Measurements from ENCODE around the gene TTLL6. TPM values are rescaled to one million over a fixed set of nuclear protein-coding genes. Genes with fewer than 3 reads are reported as not detected.
A peak's percentile ranks its signal among the peaks of the same experiment; 100 is the strongest.

The TTLL6 gene
- total and polyA plus RNA-seq, 2 of the 8 experiments (the other 6 are each of a cell fraction or from before 2014, with no cell fraction given) = 2.6 to 4.3 TPM

GRCh38 chr17:48756830-48757251 is 60.2 kb downstream of the TTLL6 start:
- Histone ChIP-seq H3K23me2 (ENCODE audit: low read depth, low read length) (peaks cover 2% of the 10 kb centered on the region; the same call in 1 of the 2 replicates), H3K27me3 (replicated peaks in 1 of 4; ENCODE audit: control insufficient read depth in 3 of 4, extremely low read depth in 1 of 4, insufficient read depth in 3 of 4, low read length in 3 of 4) (peaks cover 63 to 88% (median 80%) of the 10 kb centered on the region in 4 experiments), H3K23ac (ENCODE audit: insufficient read length) (no peak overlapping the region), H4K20me1 (replicated peaks in 1 of 2; ENCODE audit: control insufficient read depth in 1 of 2, insufficient read depth in 2 of 2, low read length in 2 of 2) (peaks cover 15 to 25% of the 10 kb centered on the region in 2 experiments), H3K9ac (replicated peaks in 1 of 4; ENCODE audit: extremely low read depth in 1 of 4, low read depth in 3 of 4, low read length in 3 of 4) (no peak overlapping the region), H2BK15ac (ENCODE audit: low read length) (no peak overlapping the region), H4K91ac (replicated peaks; ENCODE audit: insufficient read length, low read length) (no peak overlapping the region), H3K36me3 (ENCODE audit: control insufficient read depth in 2 of 4, insufficient read depth in 4 of 4, low read length in 3 of 4) (no peaks in the 10 kb centered on the region; a peak in 1 of 8 replicates), H3K9me3 (ENCODE audit: insufficient read depth in 2 of 2, low read depth in 1 of 2, low read length in 1 of 2) (no peaks in the 10 kb centered on the region), H2BK20ac (ENCODE audit: low read length) (no peak overlapping the region), H3K27ac (ENCODE audit: low read depth, low read length) (no peak overlapping the region), H3K79me2 (ENCODE audit: control insufficient read depth in 1 of 2, insufficient read depth in 2 of 2, low read length in 2 of 2) (no peaks in the 10 kb centered on the region), H3K18ac (ENCODE audit: extremely low read depth, low read length) (no peak overlapping the region), H2AFZ (ENCODE audit: low read length) (no peak overlapping the region), H3K14ac (ENCODE audit: insufficient read length) (no peak overlapping the region), H4K8ac (ENCODE audit: extremely low read depth, insufficient read depth, low read length) (no peak overlapping the region), H2AK5ac (ENCODE audit: low read depth, low read length) (no peak overlapping the region), H2BK12ac (ENCODE audit: low read depth, low read length) (no peak overlapping the region), H3K4ac (replicated peaks; ENCODE audit: insufficient read length, low read depth, low read length) (no peak overlapping the region), H4K5ac (ENCODE audit: insufficient read length, low read depth, low read length) (no peak overlapping the region), H3K4me2 (ENCODE audit: insufficient read depth in 1 of 2, low read depth in 2 of 2, low read length in 2 of 2) (no peak overlapping the region), H3K4me3 (ENCODE audit: extremely low read depth in 1 of 4, insufficient read depth in 2 of 4, low read depth in 3 of 4, low read length in 4 of 4) (no peak overlapping the region), H3K56ac (replicated peaks; ENCODE audit: insufficient read length, low read depth, low read length) (no peak overlapping the region), H2BK5ac (ENCODE audit: low read depth, low read length) (no peak overlapping the region), H3K4me1 (replicated peaks in 1 of 4; ENCODE audit: control insufficient read depth in 3 of 4, insufficient read depth in 4 of 4, low read length in 3 of 4) (peaks cover 0 to 7% (median 3%) of the 10 kb centered on the region in 4 experiments; a peak in 4 of 7 replicates), H3K79me1 (ENCODE audit: low read depth, low read length) (no peaks in the 10 kb centered on the region), H2BK120ac (replicated peaks; ENCODE audit: low read depth, low read length) (no peak overlapping the region)
- no peak for DNase-seq (ENCODE audit: low read depth in 1 of 2, low spot score in 2 of 2)
- WGBS, 2 experiments (ENCODE audit: extremely low coverage in 1 of 2, insufficient coverage in 1 of 2, insufficient read length in 1 of 2, insufficient replicate concordance in 2 of 2, low coverage in 1 of 2, low lambda C conversion rate in 2 of 2, missing lambda C conversion rate in 1 of 2) = 54% methylated on average over 3 of the region's 3 CpGs; no CpG with 5 or more reads in 1 of the 2 experiments
- ChIA-PET CTCF (ENCODE audit: partially characterized antibody) (interaction anchor here (0.9 to 18.8 kb wide), 6 partner anchors 9 to 78 kb away, joined by 3 to 186 read pairs (median 10); no protein-coding TSS in a partner anchor), POLR2A (ENCODE audit: partially characterized antibody) (interaction anchor here (2.1 kb wide), 1 partner anchor 9 kb away, joined by 6 read pairs; no protein-coding TSS in a partner anchor)
- FAIRE-seq = no peak
- TF ChIP-seq CREB1 (IDR thresholded peaks at IDR 0.05) = no peak
- peak; percentile 15 for TF ChIP-seq EZH2 (IDR thresholded peaks at IDR 0.05; ENCODE audit: low read depth, low read length, severe bottlenecking)
